ENCODE data around the gene BHMT2. TPM values are rescaled to one million over a fixed set of nuclear protein-coding genes. Genes with fewer than 3 reads are reported as not detected.

Gene BHMT2
- total RNA-seq, 1 donor from 2014 or later = 5.6 TPM

DNA sequence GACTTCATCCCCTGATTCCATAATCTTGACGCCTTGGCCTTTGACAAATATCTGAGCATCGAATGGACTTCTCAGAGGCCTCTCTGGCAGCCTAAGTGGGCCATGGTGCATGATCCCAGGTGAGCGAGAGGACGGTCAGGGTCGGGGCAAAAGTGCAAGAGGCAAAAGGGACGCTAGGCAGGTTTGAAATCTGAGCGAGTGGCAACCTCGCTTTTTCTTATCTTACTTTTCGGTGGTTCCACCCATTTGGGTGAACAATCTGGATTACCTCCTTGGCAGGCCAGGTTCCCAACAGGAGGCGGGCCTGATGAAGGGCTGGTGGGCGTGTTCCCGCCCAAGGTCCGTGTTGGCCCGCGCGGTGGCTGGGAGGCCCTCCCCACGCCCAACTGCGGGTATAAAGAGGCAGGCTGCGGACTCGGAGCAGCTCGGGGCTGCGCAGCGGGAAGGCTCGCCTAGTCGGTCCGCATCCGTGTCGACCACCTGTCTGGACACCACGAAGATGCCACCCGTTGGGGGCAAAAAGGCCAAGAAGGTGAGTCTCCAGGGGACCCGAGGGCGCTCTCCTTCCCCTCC, 41.9 kb downstream of the BHMT2 start, which contains the start of gene BHMT:
BHMT (plus strand) TSS at position 423 of the 573 bp plus-strand sequence; CDS start at position 500, 77 bp downstream.
- no peak for DNase-seq (ENCODE audit: low spot score)
- intact Hi-C loops (cut with DNase I) = no loop called here

DNA sequence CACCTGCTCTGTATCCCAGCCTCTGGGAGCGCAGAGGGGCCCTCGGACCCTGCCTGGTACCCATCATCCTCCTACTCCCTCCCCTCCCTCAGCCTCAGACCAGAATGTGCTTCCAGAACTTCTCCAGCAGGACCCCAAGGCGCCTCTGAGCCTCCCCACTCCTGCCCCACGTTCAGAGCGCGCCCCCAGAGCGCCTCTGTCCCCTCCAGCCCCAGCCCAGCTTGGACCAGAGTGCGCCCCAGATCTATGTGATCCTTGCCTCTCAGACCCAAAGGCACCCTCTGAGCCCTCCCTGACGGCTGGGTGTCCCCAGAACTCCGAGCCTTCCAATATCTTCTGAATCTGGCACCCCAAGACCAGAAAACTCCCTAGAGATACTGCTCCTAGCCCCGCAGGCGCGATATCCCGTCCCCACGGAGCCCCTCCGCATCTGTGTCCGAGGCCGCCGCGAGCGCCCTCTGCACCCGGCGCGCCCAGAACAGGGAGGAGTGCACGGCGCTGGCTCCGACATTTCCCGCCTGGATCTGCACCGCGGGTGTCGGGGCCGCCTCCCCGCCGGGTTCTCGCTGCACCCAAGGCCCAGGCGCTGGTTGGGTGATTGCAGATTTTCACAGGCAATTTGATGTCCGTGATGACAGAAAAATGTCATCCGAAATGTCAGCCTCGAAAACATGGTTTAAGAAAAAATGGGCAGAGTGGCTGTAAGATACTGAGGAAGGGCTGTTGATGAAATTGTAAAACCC, 42.6 kb downstream of the BHMT2 start:
- intact Hi-C loops (cut with DNase I) = no loop called here
- no peak for DNase-seq (ENCODE audit: low spot score)

- no peak for DNase-seq (ENCODE audit: low spot score)
- intact Hi-C loops (cut with DNase I) = no loop called here
Measured at GRCh38 chr5:79112703-79113058, 43.1 kb downstream of the BHMT2 start.

DNA sequence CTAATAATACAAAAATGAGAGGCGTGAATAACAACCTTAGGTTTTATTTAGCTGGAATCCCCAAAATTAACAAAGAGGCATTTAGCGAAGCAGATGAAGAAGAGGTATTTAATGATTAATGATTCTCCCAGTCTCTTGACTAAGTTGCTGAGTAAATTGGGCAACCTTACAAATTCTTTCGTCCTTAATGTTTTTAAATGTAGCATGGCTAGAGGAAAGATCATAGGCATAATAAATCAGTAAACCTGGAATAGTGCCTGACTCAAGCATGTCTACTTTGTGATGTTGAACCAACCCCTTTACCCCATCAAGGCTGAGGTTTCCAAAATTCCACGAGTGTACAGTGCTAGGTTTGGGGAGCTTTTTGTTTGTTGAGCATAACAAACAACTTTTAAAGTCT, 49.9 kb downstream of the BHMT2 start:
- intact Hi-C loops (cut with DNase I) = no loop called here
- no peak for DNase-seq (ENCODE audit: low spot score)

- intact Hi-C loops (cut with DNase I) = no loop called here
- no peak for DNase-seq (ENCODE audit: low spot score)
Measured at GRCh38 chr5:79120221-79120620, 50.7 kb downstream of the BHMT2 start.

DNA sequence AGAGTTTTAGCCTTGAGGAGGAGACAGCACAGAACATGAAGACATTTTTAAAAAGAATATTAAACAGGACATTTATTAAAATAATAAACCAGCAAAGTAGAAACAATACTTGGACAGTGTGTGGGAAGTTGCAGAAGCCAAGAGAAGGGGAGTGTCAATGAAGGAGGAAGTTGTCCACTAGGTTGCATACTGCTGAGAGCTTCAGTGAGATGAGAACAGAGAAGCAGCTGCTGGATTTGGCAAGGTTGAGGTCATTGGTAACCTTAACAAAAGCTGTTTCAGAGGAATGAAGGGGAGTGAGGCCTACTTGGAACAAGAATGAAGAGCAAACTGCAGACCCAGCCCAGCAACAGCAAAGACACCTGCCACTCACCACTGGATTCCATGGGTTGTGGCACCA, 53.4 kb downstream of the BHMT2 start:
- intact Hi-C loops (cut with DNase I) = no loop called here
- no peak for DNase-seq (ENCODE audit: low spot score)

DNA sequence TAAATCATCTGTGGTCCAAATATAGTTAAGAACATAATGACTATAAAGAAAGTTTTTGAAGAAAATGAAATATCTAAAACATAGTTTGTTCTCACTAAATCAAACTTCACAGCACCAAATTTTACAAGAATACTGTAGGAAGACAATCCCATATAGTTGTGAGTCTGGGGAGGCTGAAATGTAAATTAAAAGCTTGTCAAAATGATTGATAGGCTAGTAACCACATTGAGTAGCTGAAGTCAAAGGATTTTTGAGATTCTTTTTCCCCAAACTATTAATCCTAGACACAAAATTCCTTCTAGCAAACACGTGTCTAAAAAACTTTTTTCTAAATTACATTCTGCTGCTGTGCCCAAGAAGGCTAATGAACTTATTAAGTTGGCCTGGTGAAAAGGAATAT, 55.0 kb downstream of the BHMT2 start:
- no peak for DNase-seq (ENCODE audit: low spot score)
- intact Hi-C loops (cut with DNase I) = no loop called here

- DNase-seq (ENCODE audit: low spot score) = no peak
- intact Hi-C loops (cut with DNase I) = loop anchor here (5.0 to 10.0 kb wide), 2 partner anchors 332 to 404 kb away; no protein-coding TSS in a partner anchor
Measured at GRCh38 chr5:79130781-79131180, 61.2 kb downstream of the BHMT2 start.

DNA sequence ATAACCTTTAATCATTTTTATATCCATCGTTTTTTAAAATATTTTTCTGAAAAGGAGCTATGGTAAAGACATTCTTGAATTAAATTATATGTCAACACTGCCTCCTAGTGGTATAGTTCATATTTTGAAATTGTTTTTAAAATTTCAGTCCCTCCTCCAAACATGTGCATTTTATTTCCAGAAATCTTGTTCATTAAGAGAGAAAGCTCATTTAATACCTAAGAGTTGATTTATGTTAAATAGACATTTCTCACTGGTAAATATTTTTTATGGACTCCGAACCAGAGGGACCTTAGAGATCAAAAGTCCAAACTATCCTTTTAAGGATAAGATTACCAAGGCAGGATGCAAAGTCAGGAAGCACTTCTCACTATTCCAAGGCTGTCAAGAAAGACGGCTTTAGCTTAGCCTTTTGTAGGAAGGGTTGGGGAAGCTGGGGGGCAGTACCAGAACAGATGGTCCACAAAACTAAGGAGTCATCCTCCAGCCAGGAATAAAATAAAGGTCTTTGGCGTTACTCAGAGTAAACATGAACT, 63.6 kb downstream of the BHMT2 start:
- no peak for DNase-seq (ENCODE audit: low spot score)
- intact Hi-C loops (cut with DNase I) = loop anchor here (1.0 to 10.0 kb wide), 4 partner anchors 108 to 402 kb away; no protein-coding TSS in a partner anchor

- intact Hi-C loops (cut with DNase I) = loop anchor here (1.0 to 10.0 kb wide), 4 partner anchors 109 to 401 kb away; no protein-coding TSS in a partner anchor
- no peak for DNase-seq (ENCODE audit: low spot score)
Measured at GRCh38 chr5:79133657-79134451, 64.3 kb downstream of the BHMT2 start.

GRCh38 chr5:79135790-79136553, 66.4 kb downstream of the BHMT2 start:
- intact Hi-C loops (cut with DNase I) = loop anchor here (10.0 kb wide), 1 partner anchor 399 kb away; no protein-coding TSS in a partner anchor
- no peak for DNase-seq (ENCODE audit: low spot score)

GRCh38 chr5:79136618-79137017, 67.1 kb downstream of the BHMT2 start:
- intact Hi-C loops (cut with DNase I) = loop anchor here (10.0 kb wide), 1 partner anchor 398 kb away; no protein-coding TSS in a partner anchor
- no peak for DNase-seq (ENCODE audit: low spot score)

Other genes with a start within 250 kb of the BHMT2 start
- gene ARSB, start 84.5 kb upstream of the BHMT2 start, total RNA-seq = 13.5 TPM
- 0.86 TPM for gene DMGDH, start 93 bp upstream of the BHMT2 start, total RNA-seq
- gene BHMT, start 42.0 kb downstream of the BHMT2 start, total RNA-seq = not detected
- gene JMY, start 166.4 kb downstream of the BHMT2 start, total RNA-seq = 10.3 TPM